Measurements from ENCODE around the gene XYLT2.

- TF ChIP-seq CTCF (IDR thresholded peaks at IDR 0.05; ENCODE audit: low read depth, low read length): no peak
- TF ChIP-seq MAX (IDR thresholded peaks at IDR 0.05; ENCODE audit: low read depth, low read length): no peak
- TF ChIP-seq POLR2A (IDR thresholded peaks at IDR 0.05; ENCODE audit: extremely low read depth, insufficient read length): no peak
Measured at GRCh38 chr17:50355701-50356341, 9.9 kb downstream of the XYLT2 start.

All from NB4 (cell line).